T-helper 1 cell treated with Interleukin-12 subunit alpha and Interleukin-12 subunit beta and Interleukin-4 antibody, amounts not matched to agents 30 μg/mL and 1 μg/mL, for 36 hours (primary cell): ENCODE measurements around the gene LMLN.

ENCODE experiments used
- H3K27ac Mint-ChIP-seq: one replicate; pipeline ENCODE4 v1.8.0; 2021; ENCODE audit warnings: mild to moderate bottlenecking, mixed read lengths
- H3K27me3 Mint-ChIP-seq: one replicate; pipeline ENCODE4 v1.8.0; 2021; ENCODE audit warnings: low read depth, mixed read lengths
- H3K36me3 Mint-ChIP-seq: one replicate; pipeline ENCODE4 v1.8.0; 2021; ENCODE audit warnings: low read depth, mixed read lengths
- H3K4me1 Mint-ChIP-seq: one replicate; pipeline ENCODE4 v1.8.0; 2021; ENCODE audit warnings: low read depth, mixed read lengths
- H3K4me3 Mint-ChIP-seq: one replicate; pipeline ENCODE4 v1.8.0; 2021; ENCODE audit warnings: mild to moderate bottlenecking, moderate library complexity, mixed read lengths
- H3K9me3 Mint-ChIP-seq: one replicate; pipeline ENCODE4 v1.8.0; 2021; ENCODE audit warnings: mixed read lengths

Gene LMLN

DNA sequence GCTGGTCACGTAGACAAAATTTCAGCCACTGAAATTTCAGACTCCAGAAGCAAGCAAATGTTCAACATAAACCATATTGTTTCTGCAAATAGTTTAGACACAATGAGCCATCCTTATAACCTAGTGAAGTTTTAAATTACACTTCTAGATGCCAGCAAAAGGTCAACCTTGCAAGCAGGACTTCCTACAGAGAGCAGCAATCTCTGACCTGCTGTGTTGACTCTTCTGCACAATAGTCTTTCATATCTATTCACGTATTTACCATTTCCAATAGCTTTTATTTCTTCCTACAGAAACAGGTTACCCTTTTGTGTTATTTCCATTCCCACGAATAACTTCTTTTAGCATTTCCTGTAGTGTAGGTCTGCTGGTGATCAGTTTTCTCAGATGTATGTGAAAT, 10.6 kb downstream of the LMLN start:
- Mint-ChIP-seq H3K4me1 (no peaks in the 10 kb centered on the region), H3K4me3 (no peak overlapping the region), H3K9me3 (peaks cover 12% of the 10 kb centered on the region), H3K27me3 (peaks cover 7% of the 10 kb centered on the region), H3K36me3 (peaks cover 5% of the 10 kb centered on the region), H3K27ac (no peak overlapping the region)

DNA sequence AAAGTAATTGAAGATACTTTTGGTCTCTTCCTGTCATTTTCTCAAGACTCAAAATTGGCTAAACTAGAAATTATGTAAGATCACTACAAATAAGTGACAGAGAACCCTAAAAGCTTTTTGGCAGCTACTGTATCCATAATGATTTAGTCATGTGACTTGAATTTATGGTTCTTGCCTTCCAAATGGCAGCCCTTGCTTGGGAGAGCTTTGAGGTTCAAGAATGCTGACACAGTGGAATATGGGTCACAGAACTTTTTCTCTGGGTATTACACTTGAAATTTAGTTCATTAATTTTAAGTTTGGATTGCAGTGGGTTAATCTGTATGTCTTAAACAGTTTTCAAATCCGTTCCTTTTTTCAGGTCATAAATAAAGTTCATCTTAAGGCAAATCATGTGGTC, 14.0 kb downstream of the LMLN start:
- H3K4me1 Mint-ChIP-seq: no peaks in the 10 kb centered on the region
- peaks cover 4% of the 10 kb centered on the region for H3K27me3 Mint-ChIP-seq
- no peaks in the 10 kb centered on the region for H3K9me3 Mint-ChIP-seq
- no peak overlapping the region for H3K27ac Mint-ChIP-seq
- H3K36me3 Mint-ChIP-seq: no peaks in the 10 kb centered on the region
- H3K4me3 Mint-ChIP-seq: no peak overlapping the region

DNA sequence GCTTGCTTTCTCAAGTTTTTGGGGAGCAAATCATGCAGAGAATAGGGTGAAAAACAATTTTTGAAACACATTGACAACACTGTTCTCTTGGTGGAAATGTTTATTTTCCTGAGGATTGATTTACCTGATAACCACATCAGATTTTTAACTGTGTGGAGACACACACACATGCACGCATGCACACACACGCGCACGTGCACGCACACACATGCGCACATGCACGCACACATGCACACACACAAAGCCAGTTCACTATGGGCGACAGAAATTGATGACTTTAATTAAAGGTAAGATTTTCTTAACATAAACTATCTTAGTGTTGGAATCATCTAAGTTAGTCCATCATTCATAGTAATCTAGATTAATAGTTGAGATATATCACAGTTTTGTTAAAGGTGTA, 15.3 kb downstream of the LMLN start:
- no peak overlapping the region for H3K27ac Mint-ChIP-seq
- no peaks in the 10 kb centered on the region for H3K36me3 Mint-ChIP-seq
- H3K27me3 Mint-ChIP-seq: peaks cover 4% of the 10 kb centered on the region
- no peaks in the 10 kb centered on the region for H3K9me3 Mint-ChIP-seq
- H3K4me1 Mint-ChIP-seq: no peaks in the 10 kb centered on the region
- H3K4me3 Mint-ChIP-seq: no peak overlapping the region

DNA sequence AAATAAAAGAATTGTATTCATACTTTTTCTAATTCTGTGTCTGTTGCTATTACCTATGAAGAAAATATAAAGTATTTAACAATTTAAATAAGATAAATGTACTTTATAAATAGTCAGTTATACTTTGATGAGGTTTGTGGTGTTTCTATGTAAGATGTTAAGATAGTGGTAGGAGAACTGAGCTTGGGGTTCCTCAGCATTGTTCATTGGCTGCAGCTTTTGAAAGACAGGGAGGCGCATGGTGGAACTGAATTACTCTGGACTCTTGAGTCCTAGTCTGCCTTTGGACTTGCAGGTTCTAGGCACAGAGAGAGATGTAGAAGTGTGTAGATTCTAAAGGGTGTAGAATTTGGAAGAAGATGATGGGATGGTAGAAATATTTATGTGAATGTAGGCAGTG, 23.1 kb downstream of the LMLN start:
- Mint-ChIP-seq H3K36me3 (no peaks in the 10 kb centered on the region), H3K9me3 (no peaks in the 10 kb centered on the region), H3K4me1 (peaks cover 5% of the 10 kb centered on the region), H3K27me3 (no peaks in the 10 kb centered on the region), H3K27ac (no peak overlapping the region), H3K4me3 (no peak overlapping the region)

DNA sequence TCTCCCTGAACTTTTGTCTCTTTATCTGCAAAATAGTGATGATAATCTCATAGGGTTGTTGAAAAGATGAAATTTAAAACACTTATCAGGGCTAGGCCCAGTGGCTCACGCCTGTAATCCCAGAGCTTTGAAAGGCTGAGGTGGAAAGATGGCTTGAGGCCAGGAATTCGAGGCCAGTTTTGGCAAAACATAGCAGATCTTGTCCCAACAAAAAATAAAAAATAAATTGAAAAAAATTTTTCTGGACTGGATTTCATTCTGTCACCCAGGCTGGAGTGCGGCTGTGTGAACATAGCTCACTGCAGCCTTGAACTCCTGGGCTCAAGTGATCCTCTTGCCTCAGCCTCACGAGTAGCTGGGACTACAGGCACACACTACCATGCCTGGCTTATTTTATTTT, 29.6 kb downstream of the LMLN start:
- H3K27me3 Mint-ChIP-seq: no peaks in the 10 kb centered on the region
- no peak overlapping the region for H3K4me3 Mint-ChIP-seq
- no peaks in the 10 kb centered on the region for H3K9me3 Mint-ChIP-seq
- H3K36me3 Mint-ChIP-seq: no peaks in the 10 kb centered on the region
- H3K27ac Mint-ChIP-seq: no peak overlapping the region
- no peaks in the 10 kb centered on the region for H3K4me1 Mint-ChIP-seq

DNA sequence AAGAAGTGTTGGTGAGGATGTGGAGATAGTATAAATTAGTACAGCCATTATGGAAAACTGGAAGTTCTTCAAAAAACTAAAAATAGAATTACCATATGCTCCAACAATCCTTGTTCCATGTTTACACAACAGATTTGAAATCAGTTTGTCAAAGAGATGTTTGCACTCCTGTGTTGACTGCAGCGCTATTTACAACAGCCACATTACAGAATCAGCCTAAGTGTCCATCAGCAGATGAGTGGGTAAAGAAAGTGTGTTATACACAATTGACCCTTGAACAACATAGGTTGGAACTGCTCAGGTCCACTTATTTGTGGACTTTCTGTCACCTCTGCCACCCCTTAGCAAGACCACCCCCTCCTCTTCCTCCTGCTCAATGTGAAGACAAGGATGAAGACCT, 34.7 kb downstream of the LMLN start:
- H3K4me1 Mint-ChIP-seq: no peaks in the 10 kb centered on the region
- no peaks in the 10 kb centered on the region for H3K27me3 Mint-ChIP-seq
- H3K4me3 Mint-ChIP-seq: no peak overlapping the region
- no peak overlapping the region for H3K27ac Mint-ChIP-seq
- H3K9me3 Mint-ChIP-seq: no peaks in the 10 kb centered on the region
- no peaks in the 10 kb centered on the region for H3K36me3 Mint-ChIP-seq

DNA sequence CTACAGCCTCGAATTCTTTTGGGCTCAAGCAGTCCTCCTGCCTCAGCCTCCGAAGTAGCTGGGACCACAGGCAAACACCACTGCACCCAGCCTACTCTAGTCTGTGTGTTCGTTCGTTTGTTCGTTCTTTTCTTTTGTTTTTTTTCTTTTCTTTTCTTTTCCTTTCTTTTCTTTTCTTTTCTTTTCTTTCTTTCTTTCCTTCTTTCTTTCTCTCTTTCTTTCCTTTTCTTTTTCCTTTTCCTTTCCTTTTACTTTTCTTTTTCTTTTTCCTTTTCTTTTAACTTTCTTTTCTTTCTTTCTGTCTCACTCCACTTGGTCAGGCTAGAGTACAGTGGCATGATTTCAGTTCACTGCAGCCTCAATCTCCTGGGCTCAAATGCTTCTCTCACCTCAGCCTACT, 36.8 kb downstream of the LMLN start:
- Mint-ChIP-seq H3K9me3 (no peaks in the 10 kb centered on the region), H3K27ac (no peak overlapping the region), H3K4me1 (no peaks in the 10 kb centered on the region), H3K4me3 (no peak overlapping the region), H3K36me3 (no peaks in the 10 kb centered on the region), H3K27me3 (no peaks in the 10 kb centered on the region)

DNA sequence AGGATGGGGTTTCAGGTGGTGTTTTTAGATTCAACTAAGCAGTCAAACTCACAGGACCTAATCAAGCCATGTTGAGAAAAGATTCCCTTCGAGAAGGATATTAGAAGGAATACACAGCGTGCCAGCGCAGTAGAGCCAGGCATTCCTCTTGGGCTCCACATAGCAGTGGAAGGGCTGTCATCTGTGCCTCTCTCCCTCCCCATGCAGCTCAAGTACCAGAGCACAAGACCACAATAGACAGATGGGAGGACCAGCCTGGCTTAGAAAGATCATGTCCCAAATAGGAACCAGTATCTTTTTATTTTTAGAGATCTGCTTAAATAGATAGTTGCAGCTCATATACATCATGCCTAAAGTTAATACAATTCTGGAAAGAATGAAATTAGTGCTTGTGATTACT, 37.9 kb downstream of the LMLN start:
- Mint-ChIP-seq H3K4me1 (no peaks in the 10 kb centered on the region), H3K27me3 (no peaks in the 10 kb centered on the region), H3K9me3 (no peaks in the 10 kb centered on the region), H3K4me3 (no peak overlapping the region), H3K36me3 (no peaks in the 10 kb centered on the region), H3K27ac (no peak overlapping the region)

DNA sequence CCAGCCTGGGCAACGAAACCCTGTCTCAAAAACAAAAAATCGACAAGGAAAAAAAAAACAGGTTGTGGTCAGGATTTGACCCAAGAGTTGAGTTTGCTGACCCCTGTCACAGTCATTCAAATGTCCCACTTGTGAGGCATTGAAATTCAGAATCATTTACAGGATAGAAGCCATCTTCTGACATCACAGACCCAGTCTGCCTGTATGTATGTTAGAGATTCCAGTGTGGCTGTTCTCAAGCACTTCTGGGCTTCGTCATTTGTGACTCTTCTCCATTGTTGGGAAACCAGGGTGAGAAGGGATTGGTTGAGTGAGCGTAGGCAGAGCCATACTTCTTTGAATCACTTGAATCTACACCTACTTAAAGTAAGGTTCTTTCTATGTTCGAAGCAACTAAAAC, 57.1 kb downstream of the LMLN start:
- Mint-ChIP-seq H3K4me1 (no peaks in the 10 kb centered on the region), H3K27me3 (no peaks in the 10 kb centered on the region), H3K4me3 (no peak overlapping the region), H3K36me3 (no peaks in the 10 kb centered on the region), H3K27ac (no peak overlapping the region), H3K9me3 (no peaks in the 10 kb centered on the region)

DNA sequence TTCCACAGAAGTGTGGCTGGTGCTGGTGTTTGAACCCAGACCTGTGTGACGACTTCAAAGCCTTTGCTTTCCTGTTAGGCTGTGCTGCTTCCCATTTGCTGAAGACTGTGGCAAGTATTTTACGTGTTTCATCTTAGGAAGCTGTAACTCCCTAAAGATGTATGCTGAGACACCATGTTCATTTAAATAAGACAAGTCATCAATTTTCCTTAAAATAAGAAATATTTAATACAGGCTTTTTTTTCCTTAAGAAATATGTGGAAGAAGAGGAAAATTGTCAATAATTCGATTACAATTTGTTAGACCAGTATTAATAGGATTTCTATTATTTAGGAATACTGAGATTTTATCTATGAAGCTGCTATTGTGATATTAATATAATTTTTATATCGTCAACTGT, 58.4 kb downstream of the LMLN start:
- Mint-ChIP-seq H3K4me1 (no peaks in the 10 kb centered on the region), H3K27me3 (no peaks in the 10 kb centered on the region), H3K36me3 (no peaks in the 10 kb centered on the region), H3K9me3 (no peaks in the 10 kb centered on the region), H3K4me3 (no peak overlapping the region), H3K27ac (no peak overlapping the region)

DNA sequence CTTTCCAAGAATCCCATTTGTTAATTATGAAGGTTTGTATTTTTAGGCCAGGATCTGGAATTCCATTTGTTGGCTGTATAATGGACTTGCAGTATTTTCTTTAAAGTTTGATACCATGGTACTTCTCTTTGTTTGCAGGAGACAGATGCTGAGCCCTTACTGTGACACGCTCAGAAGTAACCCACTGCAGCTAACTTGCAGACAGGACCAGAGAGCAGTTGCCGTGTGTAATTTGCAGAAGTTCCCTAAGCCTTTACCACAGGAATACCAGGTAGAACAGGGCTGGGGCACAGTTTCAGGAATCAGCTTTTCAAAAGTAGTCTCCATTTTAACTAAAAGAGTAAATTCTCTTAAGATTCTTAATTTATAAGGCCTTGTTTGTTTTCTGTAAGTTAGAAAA, 59.1 kb downstream of the LMLN start:
- H3K27me3 Mint-ChIP-seq: no peaks in the 10 kb centered on the region
- H3K9me3 Mint-ChIP-seq: no peaks in the 10 kb centered on the region
- H3K27ac Mint-ChIP-seq: no peak overlapping the region
- H3K4me3 Mint-ChIP-seq: no peak overlapping the region
- no peaks in the 10 kb centered on the region for H3K4me1 Mint-ChIP-seq
- H3K36me3 Mint-ChIP-seq: no peaks in the 10 kb centered on the region

DNA sequence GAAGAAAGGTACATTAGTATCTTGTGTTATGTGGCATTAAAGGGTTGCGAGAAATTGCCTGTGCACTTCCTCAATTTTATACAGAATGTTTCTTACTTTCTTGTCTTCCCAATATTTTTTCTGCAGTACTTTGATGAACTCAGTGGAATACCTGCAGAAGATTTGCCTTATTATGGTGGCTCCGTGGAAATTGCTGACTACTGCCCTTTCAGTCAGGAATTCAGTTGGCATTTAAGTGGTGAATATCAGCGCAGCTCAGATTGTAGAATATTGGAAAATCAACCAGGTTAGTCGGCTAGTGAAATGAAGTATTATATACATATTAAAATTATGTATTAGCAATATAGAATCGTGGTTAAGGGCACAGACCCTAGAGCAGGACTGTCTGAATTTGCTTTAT, 61.3 kb downstream of the LMLN start:
- no peaks in the 10 kb centered on the region for H3K4me1 Mint-ChIP-seq
- H3K36me3 Mint-ChIP-seq: no peaks in the 10 kb centered on the region
- no peaks in the 10 kb centered on the region for H3K27me3 Mint-ChIP-seq
- no peak overlapping the region for H3K4me3 Mint-ChIP-seq
- no peaks in the 10 kb centered on the region for H3K9me3 Mint-ChIP-seq
- no peak overlapping the region for H3K27ac Mint-ChIP-seq

DNA sequence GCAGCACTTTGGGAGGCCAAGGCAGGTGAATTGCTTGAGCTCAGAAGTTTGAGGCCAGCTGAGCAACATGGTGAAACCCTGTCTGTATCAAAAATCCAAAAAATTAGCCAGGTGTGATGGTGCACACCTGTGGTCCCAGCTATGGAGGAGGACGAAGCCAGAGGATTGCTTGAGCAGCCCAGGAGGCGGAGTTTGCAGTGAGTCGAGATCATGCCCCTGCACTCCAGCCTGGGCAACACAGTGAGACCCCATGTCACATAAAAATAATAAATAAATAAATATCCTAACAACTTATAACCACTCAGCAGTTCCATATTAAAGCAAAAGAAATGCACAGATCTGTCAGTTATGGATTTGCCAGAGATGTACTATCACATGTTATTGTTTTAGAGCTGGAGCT, 62.6 kb downstream of the LMLN start:
- no peak overlapping the region for H3K27ac Mint-ChIP-seq
- H3K4me1 Mint-ChIP-seq: no peaks in the 10 kb centered on the region
- H3K36me3 Mint-ChIP-seq: no peaks in the 10 kb centered on the region
- no peaks in the 10 kb centered on the region for H3K9me3 Mint-ChIP-seq
- H3K27me3 Mint-ChIP-seq: no peaks in the 10 kb centered on the region
- no peak overlapping the region for H3K4me3 Mint-ChIP-seq

DNA sequence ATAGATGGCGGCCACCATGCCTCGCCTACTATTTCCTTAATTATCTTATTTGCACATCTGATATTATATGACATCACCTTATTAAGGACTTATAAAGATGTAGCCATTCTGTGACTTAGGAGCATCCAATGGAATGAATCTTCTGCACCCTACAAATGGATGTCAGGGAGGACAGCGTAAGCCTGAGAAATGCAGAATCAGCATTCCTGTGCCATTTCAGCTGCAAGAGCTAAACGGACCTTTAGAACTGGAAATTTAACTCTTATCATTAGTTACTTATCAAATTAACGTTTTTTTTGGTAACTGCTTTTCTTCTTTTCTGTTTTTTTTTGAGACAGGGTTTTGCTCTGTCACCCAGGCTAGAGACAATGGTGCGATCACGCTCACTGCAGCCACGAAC, 65.6 kb downstream of the LMLN start:
- no peaks in the 10 kb centered on the region for H3K4me1 Mint-ChIP-seq
- H3K9me3 Mint-ChIP-seq: no peaks in the 10 kb centered on the region
- H3K36me3 Mint-ChIP-seq: no peaks in the 10 kb centered on the region
- no peak overlapping the region for H3K27ac Mint-ChIP-seq
- H3K27me3 Mint-ChIP-seq: no peaks in the 10 kb centered on the region
- no peak overlapping the region for H3K4me3 Mint-ChIP-seq

DNA sequence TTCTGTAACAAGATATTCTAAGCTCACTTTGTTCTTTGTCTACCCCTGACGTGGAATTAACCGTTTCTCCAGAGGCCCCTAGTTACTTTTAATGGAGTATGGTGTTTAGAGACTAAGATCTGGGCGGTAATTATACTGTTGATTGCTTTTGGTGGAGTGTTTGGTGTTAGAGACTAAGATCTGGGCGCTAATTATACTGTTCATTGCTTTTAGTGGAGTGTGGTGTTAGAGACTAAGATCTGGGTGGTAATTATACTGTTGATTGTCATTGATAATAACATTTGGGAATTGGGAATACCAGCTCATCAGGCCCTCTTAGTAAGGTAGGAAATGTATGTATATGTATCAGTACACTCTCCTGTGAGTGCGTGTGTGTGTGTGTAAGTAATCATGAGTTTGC, 66.6 kb downstream of the LMLN start:
- Mint-ChIP-seq H3K4me1 (no peaks in the 10 kb centered on the region), H3K27me3 (no peaks in the 10 kb centered on the region), H3K27ac (no peak overlapping the region), H3K36me3 (no peaks in the 10 kb centered on the region), H3K9me3 (no peaks in the 10 kb centered on the region), H3K4me3 (no peak overlapping the region)

DNA sequence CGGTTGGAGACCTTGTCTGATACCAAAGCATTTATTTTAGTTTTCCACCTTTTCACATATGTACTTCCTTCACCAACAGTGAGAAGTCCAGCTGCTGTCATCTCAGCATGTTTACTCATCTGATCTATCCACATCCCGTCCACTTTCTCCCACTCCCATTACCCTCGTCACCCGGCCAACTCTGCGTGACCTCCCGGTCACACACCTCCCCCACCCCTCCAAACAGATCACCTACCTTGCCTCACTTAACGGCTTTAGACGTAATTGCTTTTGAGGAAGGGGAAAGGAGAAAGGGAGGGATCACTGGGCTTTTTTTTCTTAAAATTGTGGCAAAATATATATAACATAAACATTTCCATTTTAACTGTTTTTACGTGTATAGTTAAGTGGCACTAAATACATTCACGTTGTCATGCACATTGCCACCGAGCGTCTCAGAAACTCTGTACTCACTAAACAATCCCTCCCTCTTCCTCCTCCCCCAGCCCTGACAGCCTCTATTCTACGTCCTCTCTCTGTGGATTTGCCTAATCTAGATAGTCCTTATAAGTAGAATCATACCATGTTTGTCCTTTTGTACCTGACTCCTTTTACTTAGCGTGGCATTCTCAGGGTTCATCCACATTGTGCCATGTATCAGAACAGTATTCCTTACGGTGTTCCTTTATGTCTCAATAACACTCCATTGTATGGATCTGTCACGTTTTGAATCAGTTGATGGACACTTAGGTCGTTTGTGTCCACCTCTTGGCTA, 67.2 kb downstream of the LMLN start:
- H3K4me1 Mint-ChIP-seq: no peaks in the 10 kb centered on the region
- H3K9me3 Mint-ChIP-seq: no peaks in the 10 kb centered on the region
- no peaks in the 10 kb centered on the region for H3K36me3 Mint-ChIP-seq
- H3K27me3 Mint-ChIP-seq: no peaks in the 10 kb centered on the region
- no peak overlapping the region for H3K27ac Mint-ChIP-seq
- H3K4me3 Mint-ChIP-seq: no peak overlapping the region
